GM18861 (cell line): Measurements from ENCODE around the gene RAD50.
"Not testable (repeated sequence)": the region's sequence is repeated elsewhere in the genome, so short reads cannot be mapped to it uniquely, and the experiment has no call there.

Experiments used
- ATAC-seq: cut with Tn5 transposase; IDR thresholded peaks from one replicate; pipeline ENCODE4 v1.9.1; 2021; ENCODE audit not compliant: unreplicated experiment

Gene RAD50

GRCh38 chr5:132674671-132675506 is 118.1 kb downstream of the RAD50 start:
- peak; percentile 69 for ATAC-seq

GRCh38 chr5:132675936-132676689 is 119.3 kb downstream of the RAD50 start:
- ATAC-seq, result no peak

- ATAC-seq, result no peak
These were observed 120.4 kb downstream of the RAD50 start for GRCh38 chr5:132677191-132677590.

- no peak for ATAC-seq
These were observed 121.1 kb downstream of the RAD50 start for GRCh38 chr5:132677682-132678400.

- ATAC-seq, result no peak
These were observed 122.0 kb downstream of the RAD50 start for GRCh38 chr5:132678735-132679134.

- no peak for ATAC-seq
These were observed 122.4 kb downstream of the RAD50 start for GRCh38 chr5:132679166-132679565.

GRCh38 chr5:132679717-132680380 is 123.1 kb downstream of the RAD50 start:
- ATAC-seq, result no peak

- ATAC-seq, result no peak
These were observed 124.2 kb downstream of the RAD50 start for GRCh38 chr5:132680780-132681475.

GRCh38 chr5:132681476-132681831 is 124.7 kb downstream of the RAD50 start:
- ATAC-seq, result no peak

- no peak for ATAC-seq
These were observed 125.2 kb downstream of the RAD50 start for GRCh38 chr5:132681983-132682382.

GRCh38 chr5:132684491-132684890 is 127.7 kb downstream of the RAD50 start:
- no peak for ATAC-seq

- ATAC-seq, result no peak
These were observed 128.3 kb downstream of the RAD50 start for GRCh38 chr5:132684922-132685720.

GRCh38 chr5:132686193-132686592 is 129.4 kb downstream of the RAD50 start:
- no peak for ATAC-seq

- ATAC-seq, result no peak
These were observed 131.2 kb downstream of the RAD50 start for GRCh38 chr5:132687995-132688394.

- peak; percentile 55 for ATAC-seq
These were observed 132.0 kb downstream of the RAD50 start for GRCh38 chr5:132688536-132689339.

- no peak for ATAC-seq
These were observed 132.7 kb downstream of the RAD50 start for GRCh38 chr5:132689513-132689912.

- no peak for ATAC-seq
These were observed 133.4 kb downstream of the RAD50 start for GRCh38 chr5:132690156-132690555.

- ATAC-seq, result not testable (repeated sequence)
These were observed 135.2 kb downstream of the RAD50 start for GRCh38 chr5:132691755-132692631.
